GM12872 (cell line): Measurements from ENCODE around the gene SENP2.

Experiments
- TF ChIP-seq, protein P1 (sequence below): IDR thresholded peaks from 3 replicates; pipeline ENCODE4 v1.5.1; 2011; ENCODE audit warnings: low read depth, mild to moderate bottlenecking, low read length, moderate library complexity; ENCODE audit not compliant: insufficient read depth

Gene SENP2

GRCh38 chr3:185586686-185587039 lies 568 bp downstream of the SENP2 start:
- TF ChIP-seq, protein P1, sequence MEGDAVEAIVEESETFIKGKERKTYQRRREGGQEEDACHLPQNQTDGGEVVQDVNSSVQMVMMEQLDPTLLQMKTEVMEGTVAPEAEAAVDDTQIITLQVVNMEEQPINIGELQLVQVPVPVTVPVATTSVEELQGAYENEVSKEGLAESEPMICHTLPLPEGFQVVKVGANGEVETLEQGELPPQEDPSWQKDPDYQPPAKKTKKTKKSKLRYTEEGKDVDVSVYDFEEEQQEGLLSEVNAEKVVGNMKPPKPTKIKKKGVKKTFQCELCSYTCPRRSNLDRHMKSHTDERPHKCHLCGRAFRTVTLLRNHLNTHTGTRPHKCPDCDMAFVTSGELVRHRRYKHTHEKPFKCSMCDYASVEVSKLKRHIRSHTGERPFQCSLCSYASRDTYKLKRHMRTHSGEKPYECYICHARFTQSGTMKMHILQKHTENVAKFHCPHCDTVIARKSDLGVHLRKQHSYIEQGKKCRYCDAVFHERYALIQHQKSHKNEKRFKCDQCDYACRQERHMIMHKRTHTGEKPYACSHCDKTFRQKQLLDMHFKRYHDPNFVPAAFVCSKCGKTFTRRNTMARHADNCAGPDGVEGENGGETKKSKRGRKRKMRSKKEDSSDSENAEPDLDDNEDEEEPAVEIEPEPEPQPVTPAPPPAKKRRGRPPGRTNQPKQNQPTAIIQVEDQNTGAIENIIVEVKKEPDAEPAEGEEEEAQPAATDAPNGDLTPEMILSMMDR = no peak

DNA sequence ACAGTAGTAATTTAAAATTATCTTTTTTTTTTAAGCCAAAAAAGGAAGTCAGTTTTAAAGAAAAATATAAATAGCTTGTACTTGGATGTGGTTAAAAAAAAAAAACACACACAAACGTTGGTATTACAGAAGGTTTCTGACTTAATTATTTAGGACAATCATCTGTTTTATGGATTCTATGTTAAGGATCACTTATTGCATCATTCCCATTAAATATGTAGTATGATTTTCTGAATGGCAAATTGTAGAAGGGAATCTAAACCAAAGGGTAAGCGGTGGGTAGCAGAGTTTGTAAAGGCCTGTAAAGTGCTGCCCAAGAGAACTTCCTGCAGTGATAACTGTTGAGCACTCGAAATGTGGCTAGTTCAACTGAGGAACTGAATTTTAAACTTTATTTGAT lies 8.0 kb downstream of the SENP2 start:
- TF ChIP-seq, protein P1 = no peak

DNA sequence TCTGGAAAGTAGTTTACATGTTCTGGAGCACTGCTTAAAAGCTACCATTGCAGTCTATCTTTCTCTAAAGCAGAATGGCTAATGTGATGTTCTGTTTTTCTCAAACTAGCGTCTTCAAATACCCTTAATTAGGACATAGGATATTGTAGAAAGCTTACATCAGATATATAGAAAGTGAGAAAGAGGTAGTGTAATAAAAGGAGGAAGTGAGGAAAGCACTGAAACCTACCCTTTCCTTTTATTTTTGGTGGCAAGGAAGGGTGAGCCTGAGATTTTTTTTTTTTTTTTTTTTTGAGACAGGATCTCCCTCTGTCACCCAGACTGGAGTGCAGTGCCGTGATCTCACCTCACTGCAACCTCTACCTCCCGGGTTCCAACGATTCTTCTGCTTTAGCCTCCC lies 9.4 kb downstream of the SENP2 start:
- TF ChIP-seq, protein P1 = no peak

DNA sequence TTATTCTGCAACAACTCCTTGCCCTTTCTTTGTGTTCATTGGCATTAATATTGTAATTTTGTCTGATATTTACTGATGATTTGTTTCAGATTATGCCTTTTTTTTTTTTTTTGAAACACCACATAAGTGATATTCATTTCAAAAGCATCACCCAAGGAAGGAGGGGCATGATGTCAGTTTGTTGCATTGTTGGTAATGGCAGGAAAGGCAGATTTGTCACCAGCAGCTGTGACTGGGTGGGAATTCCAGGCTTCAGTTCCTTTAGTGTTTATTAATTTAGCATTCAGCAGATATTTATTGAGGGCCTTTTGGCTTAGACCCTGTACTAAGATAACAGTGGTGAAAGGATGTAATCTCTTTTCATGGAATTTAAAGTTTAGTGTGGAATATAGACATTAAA lies 19.5 kb downstream of the SENP2 start:
- TF ChIP-seq, protein P1 = no peak

- TF ChIP-seq, protein P1 = no peak
Measured at GRCh38 chr3:185606196-185606595, 20.1 kb downstream of the SENP2 start.

DNA sequence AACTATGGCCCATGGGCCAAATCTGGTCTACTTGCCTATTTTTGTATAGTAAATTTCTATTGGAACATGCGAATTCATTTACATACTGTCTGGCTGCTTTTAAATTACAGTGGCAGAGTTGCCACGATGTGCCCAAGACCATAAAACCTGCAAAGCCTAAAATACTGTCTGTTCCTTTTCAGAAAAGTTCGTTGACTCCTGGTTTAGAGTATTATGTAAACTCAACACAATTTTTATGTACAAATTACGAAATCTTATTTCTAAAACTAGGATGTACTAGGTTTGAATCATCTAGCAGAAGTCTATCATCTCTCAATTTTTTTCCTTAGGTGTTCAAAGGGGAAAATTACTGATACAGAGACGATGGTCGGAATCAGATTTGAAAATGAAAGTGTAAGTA lies 26.9 kb downstream of the SENP2 start:
- TF ChIP-seq, protein P1 = no peak

- TF ChIP-seq, protein P1 = no peak
Measured at GRCh38 chr3:185623939-185624665, 38.0 kb downstream of the SENP2 start.
